Measurements from ENCODE around the gene IFIT1B. TPM values are rescaled to one million over a fixed set of nuclear protein-coding genes. Genes with fewer than 3 reads are reported as not detected.

Gene IFIT1B
- polyA plus RNA-seq, 1 donor (not counting 4 experiments of a cell fraction or from before 2014, with no cell fraction given): not detected

DNA sequence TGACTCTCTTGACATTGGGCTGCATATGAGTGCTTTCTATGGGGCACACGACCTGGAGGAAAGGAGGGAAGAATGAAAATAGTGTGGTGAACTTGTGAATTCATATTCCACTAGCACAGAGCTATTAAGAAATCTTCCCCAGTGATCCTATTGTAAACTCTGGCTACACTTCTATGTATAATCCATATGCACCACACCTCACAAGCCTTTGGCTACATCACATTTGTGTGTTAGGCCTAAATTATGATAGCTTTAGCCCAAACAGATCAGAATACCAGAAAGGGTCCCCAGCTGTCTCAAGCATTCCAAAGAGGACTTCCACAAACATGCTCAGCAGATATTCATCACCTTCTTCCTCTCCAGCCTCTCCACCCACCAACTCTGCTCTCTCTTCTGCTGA, 9.7 kb upstream of the IFIT1B start:
- Histone ChIP-seq H3K9me3 (ENCODE audit: control insufficient read depth, low read depth, low read length) (no peaks in the 10 kb centered on the region), H3K4me1 (ENCODE audit: control insufficient read depth, extremely low read depth, insufficient read depth, low read length) (no peaks in the 10 kb centered on the region), H3K27me3 (ENCODE audit: control insufficient read depth, extremely low read depth, insufficient read depth, low read length) (no peaks in the 10 kb centered on the region), H2AFZ (ENCODE audit: control insufficient read depth, low read length) (no peak overlapping the region), H3K4me2 (ENCODE audit: control insufficient read depth, extremely low read depth, insufficient read depth, low read depth, low read length) (no peak overlapping the region), H3K27ac (ENCODE audit: control insufficient read depth, insufficient read depth, low read length) (no peak overlapping the region), H3K36me3 (ENCODE audit: control insufficient read depth in 2 of 2, extremely low read depth in 1 of 2, insufficient read depth in 2 of 2, low read length in 2 of 2) (no peaks in the 10 kb centered on the region), H3K9ac (ENCODE audit: control insufficient read depth, extremely low read depth, insufficient read depth, low read length) (no peak overlapping the region), H3K4me3 (ENCODE audit: control insufficient read depth in 2 of 3, extremely low read depth in 1 of 3, insufficient read depth in 2 of 3, low read depth in 1 of 3, low read length in 3 of 3) (no peak overlapping the region), H3K79me2 (ENCODE audit: control insufficient read depth, insufficient read depth, low read length) (no peaks in the 10 kb centered on the region), H4K20me1 (ENCODE audit: control insufficient read depth, extremely low read depth, insufficient read depth, low read length) (no peaks in the 10 kb centered on the region), H3K9me1 (ENCODE audit: control insufficient read depth, extremely low read depth, insufficient read depth, low read length) (no peaks in the 10 kb centered on the region)
- DNase-seq (ENCODE audit: low read depth, low spot score) (no peak), FAIRE-seq (no peak)
- dilution Hi-C loops (cut with MboI; ENCODE audit: extremely low pct_ligation_motif_present, low sequenced_read_pairs): no loop called here
- TF ChIP-seq CTCF (optimal IDR thresholded peaks at IDR 0.05 in 1 of 3, IDR thresholded peaks at IDR 0.05 in 1 of 3, conservative IDR thresholded peaks at IDR 0.05 in 1 of 3; ENCODE audit: extremely low read depth in 1 of 3, insufficient read depth in 2 of 3, low read length in 3 of 3) (no peak), EZH2 (IDR thresholded peaks at IDR 0.05; ENCODE audit: low read length) (no peak)

DNA sequence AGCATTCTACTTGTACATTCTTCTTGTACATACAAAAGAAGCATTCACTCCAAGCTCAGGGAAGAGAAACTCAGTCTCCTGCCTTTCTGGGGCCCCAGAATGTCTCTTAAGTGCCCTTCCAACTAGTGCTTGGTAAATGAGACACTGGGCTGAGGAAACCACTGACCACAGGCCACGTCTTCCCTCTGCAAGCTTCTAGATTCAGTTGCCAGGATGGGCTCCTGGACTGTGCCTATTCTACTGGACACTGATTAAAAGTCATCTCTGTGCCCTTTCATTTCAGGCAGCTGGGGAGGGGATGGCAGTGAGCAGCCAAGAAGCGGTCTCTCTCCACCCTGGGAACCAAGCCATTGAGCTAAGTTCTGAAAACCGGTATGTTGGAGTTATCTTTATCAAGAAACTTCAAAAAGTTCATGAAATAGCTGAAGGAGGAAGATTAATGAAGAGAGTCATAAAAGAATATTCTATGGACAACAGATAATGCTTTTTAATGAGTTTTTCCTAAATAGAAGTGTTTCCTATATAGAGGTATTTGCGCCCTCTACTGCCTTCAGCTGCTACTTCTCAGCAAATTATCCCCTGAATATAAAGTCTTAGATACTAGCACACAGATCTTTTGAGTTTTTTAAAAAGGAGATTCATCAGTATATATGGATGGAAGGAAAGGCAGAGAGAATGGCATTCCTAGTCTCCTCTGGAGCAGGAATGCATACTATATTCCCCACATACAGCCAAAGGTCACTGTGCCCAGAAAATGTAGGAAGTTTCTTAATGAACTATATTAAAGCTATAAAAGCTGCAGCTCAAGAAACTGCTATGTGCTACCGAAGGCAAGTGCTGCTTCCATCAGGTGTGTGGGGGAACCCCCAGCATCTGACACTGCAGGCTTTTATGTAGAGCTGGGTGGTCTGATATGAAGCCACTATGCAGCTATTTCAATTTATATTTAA, 8.4 kb upstream of the IFIT1B start:
- Histone ChIP-seq H3K27me3 (ENCODE audit: control insufficient read depth, extremely low read depth, insufficient read depth, low read length) (no peaks in the 10 kb centered on the region), H3K4me2 (ENCODE audit: control insufficient read depth, extremely low read depth, insufficient read depth, low read depth, low read length) (no peak overlapping the region), H2AFZ (ENCODE audit: control insufficient read depth, low read length) (no peak overlapping the region), H3K9ac (ENCODE audit: control insufficient read depth, extremely low read depth, insufficient read depth, low read length) (no peak overlapping the region), H4K20me1 (ENCODE audit: control insufficient read depth, extremely low read depth, insufficient read depth, low read length) (no peaks in the 10 kb centered on the region), H3K4me1 (ENCODE audit: control insufficient read depth, extremely low read depth, insufficient read depth, low read length) (peaks cover 6% of the 10 kb centered on the region), H3K9me1 (ENCODE audit: control insufficient read depth, extremely low read depth, insufficient read depth, low read length) (no peaks in the 10 kb centered on the region), H3K4me3 (ENCODE audit: control insufficient read depth in 2 of 3, extremely low read depth in 1 of 3, insufficient read depth in 2 of 3, low read depth in 1 of 3, low read length in 3 of 3) (no peak overlapping the region), H3K9me3 (ENCODE audit: control insufficient read depth, low read depth, low read length) (no peaks in the 10 kb centered on the region), H3K27ac (ENCODE audit: control insufficient read depth, insufficient read depth, low read length) (no peak overlapping the region), H3K36me3 (ENCODE audit: control insufficient read depth in 2 of 2, extremely low read depth in 1 of 2, insufficient read depth in 2 of 2, low read length in 2 of 2) (no peaks in the 10 kb centered on the region), H3K79me2 (ENCODE audit: control insufficient read depth, insufficient read depth, low read length) (no peaks in the 10 kb centered on the region)
- FAIRE-seq: no peak
- TF ChIP-seq CTCF (optimal IDR thresholded peaks at IDR 0.05 in 1 of 3, IDR thresholded peaks at IDR 0.05 in 1 of 3, conservative IDR thresholded peaks at IDR 0.05 in 1 of 3; ENCODE audit: extremely low read depth in 1 of 3, insufficient read depth in 2 of 3, low read length in 3 of 3): peak in 2 of 3 experiments; percentile 48 to 50
- no peak for TF ChIP-seq EZH2 (IDR thresholded peaks at IDR 0.05; ENCODE audit: low read length)
- dilution Hi-C loops (cut with MboI; ENCODE audit: extremely low pct_ligation_motif_present, low sequenced_read_pairs): no loop called here
- no peak for DNase-seq (ENCODE audit: low read depth, low spot score)
